HepG2 (cell line): Measurements from ENCODE around the gene ABHD1. TPM values are rescaled to one million over a fixed set of nuclear protein-coding genes. Genes with fewer than 3 reads are reported as not detected.
A peak's percentile ranks its signal among the peaks of the same experiment; 100 is the strongest.

ENCODE experiments used
- AKAP8 ChIP-seq: sonication (generic); formaldehyde crosslinking; IDR thresholded peaks from 2 replicates; pipeline ENCODE4 v1.5.1; 2020; ENCODE audit warnings: mild to moderate bottlenecking, missing genetic modification reagents
- ETV6 ChIP-seq: sonication (generic); formaldehyde crosslinking; conservative IDR thresholded peaks from 2 replicates; pipeline ENCODE4 v1.4.0; 2020; ENCODE audit warnings: missing genetic modification reagents
- FLYWCH1 ChIP-seq: sonication (generic); formaldehyde crosslinking; IDR thresholded peaks from 2 replicates; pipeline ENCODE4 v1.8.1; 2023; ENCODE audit warnings: mild to moderate bottlenecking, missing genetic modification reagents
- HNRNPK ChIP-seq: fragments of 200-400 bp; formaldehyde crosslinking; IDR thresholded peaks from 2 replicates; pipeline ENCODE4 v1.6.1; 2018; ENCODE audit warnings: low read length, low read depth, moderate library complexity, mild to moderate bottlenecking; ENCODE audit not compliant: poor library complexity, severe bottlenecking
- POLR2A ChIP-seq, 2 experiments: IDR thresholded peaks; 2 replicates each; pipeline ENCODE4 v1.6.1; 2011; ENCODE audit warnings: low read depth in 2 of 2, low read length in 2 of 2, mild to moderate bottlenecking in 1 of 2, moderate library complexity in 1 of 2; ENCODE audit not compliant: insufficient read depth in 1 of 2
- RXRB ChIP-seq: IDR thresholded peaks from 2 replicates; pipeline ENCODE4 v1.6.1; 2016; ENCODE audit warnings: borderline replicate concordance, missing genetic modification reagents, missing compliant biosample characterization
- SPEN ChIP-seq: sonication (generic); formaldehyde crosslinking; IDR thresholded peaks from 2 replicates; pipeline ENCODE4 v1.5.1; 2020; ENCODE audit warnings: low read depth, mild to moderate bottlenecking, missing genetic modification reagents
- SRY ChIP-seq: sonication (generic); formaldehyde crosslinking; IDR thresholded peaks from 2 replicates; pipeline ENCODE4 v1.8.0; 2022; ENCODE audit warnings: mild to moderate bottlenecking, missing genetic modification reagents
- YEATS4 ChIP-seq: sonication (generic); formaldehyde crosslinking; IDR thresholded peaks from 2 replicates; pipeline ENCODE4 v1.4.0; 2020; ENCODE audit warnings: missing genetic modification reagents, borderline replicate concordance
- ZBTB7B ChIP-seq: sonication (generic); formaldehyde crosslinking; IDR thresholded peaks from 2 replicates; pipeline ENCODE4 v1.4.0; 2020; ENCODE audit warnings: missing genetic modification reagents
- ZNF205 ChIP-seq: IDR thresholded peaks from 2 replicates; pipeline ENCODE4 v1.6.1; 2018; ENCODE audit warnings: missing biosample characterization, missing genetic modification reagents
- ZNF224 ChIP-seq: sonication (generic); formaldehyde crosslinking; IDR thresholded peaks from 2 replicates; pipeline ENCODE4 v1.5.0; 2020; ENCODE audit warnings: mild to moderate bottlenecking, missing genetic modification reagents
- ZNF232 ChIP-seq: sonication (generic); formaldehyde crosslinking; IDR thresholded peaks from 2 replicates; pipeline ENCODE4 v1.4.0; 2020; ENCODE audit warnings: missing genetic modification reagents, borderline replicate concordance
- ZNF484 ChIP-seq: sonication (generic); formaldehyde crosslinking; IDR thresholded peaks from 2 replicates; pipeline ENCODE4 v1.5.1; 2020; ENCODE audit warnings: mild to moderate bottlenecking, low read depth, missing genetic modification reagents, borderline replicate concordance
- ZNF562 ChIP-seq: sonication (generic); formaldehyde crosslinking; IDR thresholded peaks from 2 replicates; pipeline ENCODE4 v1.8.0; 2022; ENCODE audit warnings: missing genetic modification reagents, borderline replicate concordance
- ZNF577 ChIP-seq: sonication (generic); formaldehyde crosslinking; IDR thresholded peaks from 2 replicates; pipeline ENCODE4 v1.4.0; 2020; ENCODE audit warnings: mild to moderate bottlenecking, low read depth, missing genetic modification reagents, borderline replicate concordance
- ZNF768 ChIP-seq: sonication (generic); formaldehyde crosslinking; IDR thresholded peaks from 2 replicates; pipeline ENCODE4 v1.4.0; 2020; ENCODE audit warnings: missing genetic modification reagents
- ZNF775 ChIP-seq: sonication (generic); formaldehyde crosslinking; IDR thresholded peaks from 2 replicates; pipeline ENCODE4 v1.4.0; 2020; ENCODE audit warnings: missing genetic modification reagents, mild to moderate bottlenecking, moderate library complexity, borderline replicate concordance
- ZSCAN12 ChIP-seq: sonication (generic); formaldehyde crosslinking; IDR thresholded peaks from 2 replicates; pipeline ENCODE4 v1.9.0; 2021; ENCODE audit warnings: mild to moderate bottlenecking, missing genetic modification reagents
- polyA plus RNA-seq, 8 experiments: library from polyadenylated mRNA; depleted of rRNA in 3 of 8; stranded (reverse) in 7 of 8; unstranded in 1 of 8; fragments of >200 nt; fragmentation: Illumina TruSeq in 4 of 8; extraction: Trizol in 4 of 8; gene quantifications; 2 replicates each; pipeline versions ENCODE4 v1.2.1 to v1.2.3, GENCODE V29; 2011 to 2016; ENCODE audit warnings: low read depth in 4 of 8, missing spikeins in 1 of 8, mixed read lengths in 1 of 8; ENCODE audit not compliant: insufficient read depth in 1 of 8
- total RNA-seq, 5 experiments: library from RNA; depleted of rRNA; stranded (reverse); fragments of >200 nt; fragmentation: Illumina TruSeq; extraction: Trizol; gene quantifications; 2 replicates each; pipeline ENCODE4 v1.2.3, GENCODE V29; 2016; ENCODE audit warnings: low read depth in 1 of 5
- TF ChIP-seq, protein P1 (sequence below): sonication (generic); formaldehyde crosslinking; IDR thresholded peaks from 2 replicates; pipeline ENCODE4 v1.5.0; 2020; ENCODE audit warnings: missing genetic modification reagents
- TF ChIP-seq, protein P2 (sequence below): sonication (generic); formaldehyde crosslinking; IDR thresholded peaks from 2 replicates; pipeline ENCODE4 v1.5.1; 2020; ENCODE audit warnings: mild to moderate bottlenecking, moderate library complexity, missing genetic modification reagents
- TF ChIP-seq, protein P3 (sequence below): sonication (generic); formaldehyde crosslinking; IDR thresholded peaks from 2 replicates; pipeline ENCODE4 v1.4.0; 2020; ENCODE audit warnings: missing genetic modification reagents
- TF ChIP-seq, protein P4 (sequence below): sonication (generic); formaldehyde crosslinking; IDR thresholded peaks from 2 replicates; pipeline ENCODE4 v1.9.0; 2021; ENCODE audit warnings: missing genetic modification reagents, borderline replicate concordance

The ABHD1 gene
- total and polyA plus RNA-seq, 2 of the 13 experiments (the other 11 are each of a cell fraction or from before 2014, with no cell fraction given) = 0.04 to 0.81 TPM

DNA sequence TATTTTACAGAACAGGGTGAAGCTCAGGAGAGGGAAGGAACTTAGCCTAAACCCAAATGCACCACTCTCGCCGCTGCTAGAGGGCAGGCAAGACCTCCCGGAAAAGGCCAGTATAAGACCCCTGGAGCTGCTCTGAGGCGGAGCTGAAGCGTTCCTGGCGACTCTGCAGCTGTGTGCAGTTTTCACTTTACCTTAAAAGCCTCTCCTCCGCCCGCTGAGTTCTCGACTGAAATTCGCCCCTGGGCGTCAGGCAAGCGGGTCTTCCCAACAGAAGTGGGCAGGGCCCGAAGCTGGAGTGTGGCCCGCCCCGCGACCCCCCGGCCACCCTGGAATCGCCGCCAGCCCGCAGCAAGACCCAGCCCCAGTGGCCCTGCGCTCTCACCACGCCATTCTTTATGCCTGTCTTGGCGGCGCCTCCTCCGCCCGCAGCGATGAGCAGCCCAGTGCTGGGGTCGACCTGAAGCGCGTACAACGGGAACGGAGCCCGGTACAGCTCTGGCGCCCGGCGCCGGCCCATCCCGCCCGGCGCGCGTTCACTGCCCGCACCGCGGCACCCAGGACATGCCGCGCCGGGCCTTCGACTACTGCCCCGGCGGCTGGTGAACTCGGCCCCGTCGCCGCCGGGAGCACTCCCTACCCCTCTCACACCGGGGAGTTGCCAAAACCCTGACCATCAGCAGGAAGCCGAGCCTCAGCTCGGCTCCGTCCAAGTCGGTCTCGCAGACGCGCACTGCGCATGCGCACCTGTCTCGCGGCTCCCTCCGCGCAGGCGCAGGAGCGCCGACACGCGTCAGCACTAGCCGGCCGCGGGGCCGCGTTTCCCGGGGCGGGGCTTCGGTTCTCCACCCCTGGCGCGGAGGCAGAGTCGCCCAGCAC, 10.5 kb downstream of the ABHD1 start, which contains the start of gene PREB (continued):
- TF ChIP-seq RXRB (CRISPR knock-in tag) = no peak; the same call in 1 of the 2 replicates
- no peak for TF ChIP-seq HNRNPK
- peak; percentile 78 for TF ChIP-seq SRY (CRISPR knock-in tag)
- TF ChIP-seq, protein P1, sequence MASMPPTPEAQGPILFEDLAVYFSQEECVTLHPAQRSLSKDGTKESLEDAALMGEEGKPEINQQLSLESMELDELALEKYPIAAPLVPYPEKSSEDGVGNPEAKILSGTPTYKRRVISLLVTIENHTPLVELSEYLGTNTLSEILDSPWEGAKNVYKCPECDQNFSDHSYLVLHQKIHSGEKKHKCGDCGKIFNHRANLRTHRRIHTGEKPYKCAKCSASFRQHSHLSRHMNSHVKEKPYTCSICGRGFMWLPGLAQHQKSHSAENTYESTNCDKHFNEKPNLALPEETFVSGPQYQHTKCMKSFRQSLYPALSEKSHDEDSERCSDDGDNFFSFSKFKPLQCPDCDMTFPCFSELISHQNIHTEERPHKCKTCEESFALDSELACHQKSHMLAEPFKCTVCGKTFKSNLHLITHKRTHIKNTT (CRISPR knock-in tag) = no peak
- peak; percentile 84; the same call in 1 of the 2 replicates for TF ChIP-seq FLYWCH1 (CRISPR knock-in tag)
- TF ChIP-seq AKAP8 (CRISPR knock-in tag) = peak; percentile 80
- TF ChIP-seq ZNF484 (CRISPR knock-in tag) = no peak
- peak; percentile 85 to 97 for TF ChIP-seq POLR2A (IDR thresholded peaks at IDR 0.05; ENCODE audit: insufficient read depth in 1 of 2, low read depth in 2 of 2, low read length in 2 of 2)
- peak; percentile 25; the same call in 1 of the 2 replicates for TF ChIP-seq ZBTB7B (CRISPR knock-in tag)
- TF ChIP-seq SPEN (CRISPR knock-in tag) = peak; percentile 81
- TF ChIP-seq ZNF224 = no peak
- TF ChIP-seq YEATS4 (CRISPR knock-in tag) = peak; percentile 85; the same call in 1 of the 2 replicates
- TF ChIP-seq ZNF232 (CRISPR knock-in tag) = no peak
- peak; percentile 47 for TF ChIP-seq ZNF768 (CRISPR knock-in tag)
- TF ChIP-seq ZSCAN12 (CRISPR knock-in tag) = peak; percentile 73
- TF ChIP-seq, protein P2, sequence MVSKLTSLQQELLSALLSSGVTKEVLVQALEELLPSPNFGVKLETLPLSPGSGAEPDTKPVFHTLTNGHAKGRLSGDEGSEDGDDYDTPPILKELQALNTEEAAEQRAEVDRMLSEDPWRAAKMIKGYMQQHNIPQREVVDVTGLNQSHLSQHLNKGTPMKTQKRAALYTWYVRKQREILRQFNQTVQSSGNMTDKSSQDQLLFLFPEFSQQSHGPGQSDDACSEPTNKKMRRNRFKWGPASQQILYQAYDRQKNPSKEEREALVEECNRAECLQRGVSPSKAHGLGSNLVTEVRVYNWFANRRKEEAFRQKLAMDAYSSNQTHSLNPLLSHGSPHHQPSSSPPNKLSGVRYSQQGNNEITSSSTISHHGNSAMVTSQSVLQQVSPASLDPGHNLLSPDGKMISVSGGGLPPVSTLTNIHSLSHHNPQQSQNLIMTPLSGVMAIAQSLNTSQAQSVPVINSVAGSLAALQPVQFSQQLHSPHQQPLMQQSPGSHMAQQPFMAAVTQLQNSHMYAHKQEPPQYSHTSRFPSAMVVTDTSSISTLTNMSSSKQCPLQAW (CRISPR knock-in tag) = no peak
- TF ChIP-seq, protein P3, sequence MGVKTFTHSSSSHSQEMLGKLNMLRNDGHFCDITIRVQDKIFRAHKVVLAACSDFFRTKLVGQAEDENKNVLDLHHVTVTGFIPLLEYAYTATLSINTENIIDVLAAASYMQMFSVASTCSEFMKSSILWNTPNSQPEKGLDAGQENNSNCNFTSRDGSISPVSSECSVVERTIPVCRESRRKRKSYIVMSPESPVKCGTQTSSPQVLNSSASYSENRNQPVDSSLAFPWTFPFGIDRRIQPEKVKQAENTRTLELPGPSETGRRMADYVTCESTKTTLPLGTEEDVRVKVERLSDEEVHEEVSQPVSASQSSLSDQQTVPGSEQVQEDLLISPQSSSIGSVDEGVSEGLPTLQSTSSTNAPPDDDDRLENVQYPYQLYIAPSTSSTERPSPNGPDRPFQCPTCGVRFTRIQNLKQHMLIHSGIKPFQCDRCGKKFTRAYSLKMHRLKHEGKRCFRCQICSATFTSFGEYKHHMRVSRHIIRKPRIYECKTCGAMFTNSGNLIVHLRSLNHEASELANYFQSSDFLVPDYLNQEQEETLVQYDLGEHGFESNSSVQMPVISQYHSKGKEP (CRISPR knock-in tag) = no peak
- no peak for TF ChIP-seq ETV6 (CRISPR knock-in tag)
- no peak for TF ChIP-seq ZNF775 (CRISPR knock-in tag)
- TF ChIP-seq ZNF562 (CRISPR knock-in tag) = no peak
- TF ChIP-seq ZNF577 (CRISPR knock-in tag) = peak; percentile 61; the same call in 1 of the 2 replicates
- TF ChIP-seq, protein P4, sequence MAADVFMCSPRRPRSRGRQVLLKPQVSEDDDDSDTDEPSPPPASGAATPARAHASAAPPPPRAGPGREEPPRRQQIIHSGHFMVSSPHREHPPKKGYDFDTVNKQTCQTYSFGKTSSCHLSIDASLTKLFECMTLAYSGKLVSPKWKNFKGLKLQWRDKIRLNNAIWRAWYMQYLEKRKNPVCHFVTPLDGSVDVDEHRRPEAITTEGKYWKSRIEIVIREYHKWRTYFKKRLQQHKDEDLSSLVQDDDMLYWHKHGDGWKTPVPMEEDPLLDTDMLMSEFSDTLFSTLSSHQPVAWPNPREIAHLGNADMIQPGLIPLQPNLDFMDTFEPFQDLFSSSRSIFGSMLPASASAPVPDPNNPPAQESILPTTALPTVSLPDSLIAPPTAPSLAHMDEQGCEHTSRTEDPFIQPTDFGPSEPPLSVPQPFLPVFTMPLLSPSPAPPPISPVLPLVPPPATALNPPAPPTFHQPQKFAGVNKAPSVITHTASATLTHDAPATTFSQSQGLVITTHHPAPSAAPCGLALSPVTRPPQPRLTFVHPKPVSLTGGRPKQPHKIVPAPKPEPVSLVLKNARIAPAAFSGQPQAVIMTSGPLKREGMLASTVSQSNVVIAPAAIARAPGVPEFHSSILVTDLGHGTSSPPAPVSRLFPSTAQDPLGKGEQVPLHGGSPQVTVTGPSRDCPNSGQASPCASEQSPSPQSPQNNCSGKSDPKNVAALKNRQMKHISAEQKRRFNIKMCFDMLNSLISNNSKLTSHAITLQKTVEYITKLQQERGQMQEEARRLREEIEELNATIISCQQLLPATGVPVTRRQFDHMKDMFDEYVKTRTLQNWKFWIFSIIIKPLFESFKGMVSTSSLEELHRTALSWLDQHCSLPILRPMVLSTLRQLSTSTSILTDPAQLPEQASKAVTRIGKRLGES (CRISPR knock-in tag) = no peak
- peak; percentile 45; the same call in 1 of the 2 replicates for TF ChIP-seq ZNF205
